Loucy (cell line): ENCODE results near the gene PIGQ.

Experiments
- H2AFZ ChIP-seq: fragments of 200-600 bp; sonication (generic); 2 replicates; pipeline ENCODE4 v1.6.0; 2016; ENCODE audit warnings: antibody characterized with exemption, mild to moderate bottlenecking, low read length, moderate library complexity
- H3F3A ChIP-seq: fragments of 200-600 bp; 2 replicates; pipeline ENCODE4 v1.6.0; 2016; ENCODE audit warnings: antibody characterized with exemption, low read depth, mild to moderate bottlenecking
- H3K27me3 ChIP-seq: fragments of 200-600 bp; sonication (generic); 2 replicates; pipeline ENCODE4 v1.6.1; 2014; ENCODE audit warnings: low read length, mild to moderate bottlenecking; ENCODE audit not compliant: insufficient read depth, poor library complexity, severe bottlenecking
- H3K36me3 ChIP-seq: fragments of 200-600 bp; sonication (generic); 2 replicates; pipeline ENCODE4 v1.6.1; 2016; ENCODE audit warnings: low read length; ENCODE audit not compliant: insufficient read depth
- H3K4me1 ChIP-seq: fragments of 200-600 bp; sonication (generic); 2 replicates; pipeline ENCODE4 v1.5.1; 2014; ENCODE audit warnings: low read length, mild to moderate bottlenecking; ENCODE audit not compliant: insufficient read depth, poor library complexity, severe bottlenecking
- H3K4me2 ChIP-seq: fragments of 200-600 bp; sonication (generic); 2 replicates; pipeline ENCODE4 v1.6.0; 2014; ENCODE audit warnings: antibody characterized with exemption, low read length, low read depth, mild to moderate bottlenecking; ENCODE audit not compliant: poor library complexity, severe bottlenecking
- H3K4me3 ChIP-seq: fragments of 200-600 bp; sonication (generic); 2 replicates; pipeline ENCODE4 v1.5.1; 2014; ENCODE audit warnings: low read length, mild to moderate bottlenecking, mixed read lengths; ENCODE audit not compliant: poor library complexity, severe bottlenecking
- H3K79me2 ChIP-seq: fragments of 200-600 bp; sonication (generic); 2 replicates; pipeline ENCODE4 v1.6.1; 2014; ENCODE audit warnings: low read length; ENCODE audit not compliant: insufficient read depth
- H3K9ac ChIP-seq: fragments of 200-600 bp; sonication (generic); 2 replicates; pipeline ENCODE4 v1.6.0; 2014; ENCODE audit warnings: mild to moderate bottlenecking, low read depth, low read length, moderate library complexity; ENCODE audit not compliant: poor library complexity, severe bottlenecking
- H3K9me2 ChIP-seq: fragments of 200-600 bp; sonication (generic); replicated peaks from 2 replicates; pipeline ENCODE4 v1.6.1; 2016; ENCODE audit warnings: low read depth, low read length, mixed read lengths
- H3K9me3 ChIP-seq: fragments of 200-600 bp; sonication (generic); 2 replicates; pipeline ENCODE4 v1.6.1; 2014; ENCODE audit warnings: mild to moderate bottlenecking, antibody characterized with exemption, low read length, low read depth; ENCODE audit not compliant: insufficient read depth
- H4K20me1 ChIP-seq: fragments of 200-600 bp; sonication (generic); 2 replicates; pipeline ENCODE4 v1.6.0; 2014; ENCODE audit warnings: antibody characterized with exemption, low read length, mild to moderate bottlenecking; ENCODE audit not compliant: insufficient read depth, poor library complexity, severe bottlenecking
- EZH2phosphoT487 ChIP-seq: fragments of 200-600 bp; IDR thresholded peaks from 2 replicates; pipeline ENCODE4 v1.6.1; 2018; ENCODE audit warnings: antibody characterized with exemption, mild to moderate bottlenecking, moderate library complexity, borderline replicate concordance
- TF ChIP-seq, protein P1 (sequence below): fragments of 200-600 bp; sonication (generic); conservative IDR thresholded peaks from 2 replicates; pipeline ENCODE4 v1.5.1; 2014; ENCODE audit warnings: mild to moderate bottlenecking, antibody characterized with exemption, low read length

PIGQ gene

DNA sequence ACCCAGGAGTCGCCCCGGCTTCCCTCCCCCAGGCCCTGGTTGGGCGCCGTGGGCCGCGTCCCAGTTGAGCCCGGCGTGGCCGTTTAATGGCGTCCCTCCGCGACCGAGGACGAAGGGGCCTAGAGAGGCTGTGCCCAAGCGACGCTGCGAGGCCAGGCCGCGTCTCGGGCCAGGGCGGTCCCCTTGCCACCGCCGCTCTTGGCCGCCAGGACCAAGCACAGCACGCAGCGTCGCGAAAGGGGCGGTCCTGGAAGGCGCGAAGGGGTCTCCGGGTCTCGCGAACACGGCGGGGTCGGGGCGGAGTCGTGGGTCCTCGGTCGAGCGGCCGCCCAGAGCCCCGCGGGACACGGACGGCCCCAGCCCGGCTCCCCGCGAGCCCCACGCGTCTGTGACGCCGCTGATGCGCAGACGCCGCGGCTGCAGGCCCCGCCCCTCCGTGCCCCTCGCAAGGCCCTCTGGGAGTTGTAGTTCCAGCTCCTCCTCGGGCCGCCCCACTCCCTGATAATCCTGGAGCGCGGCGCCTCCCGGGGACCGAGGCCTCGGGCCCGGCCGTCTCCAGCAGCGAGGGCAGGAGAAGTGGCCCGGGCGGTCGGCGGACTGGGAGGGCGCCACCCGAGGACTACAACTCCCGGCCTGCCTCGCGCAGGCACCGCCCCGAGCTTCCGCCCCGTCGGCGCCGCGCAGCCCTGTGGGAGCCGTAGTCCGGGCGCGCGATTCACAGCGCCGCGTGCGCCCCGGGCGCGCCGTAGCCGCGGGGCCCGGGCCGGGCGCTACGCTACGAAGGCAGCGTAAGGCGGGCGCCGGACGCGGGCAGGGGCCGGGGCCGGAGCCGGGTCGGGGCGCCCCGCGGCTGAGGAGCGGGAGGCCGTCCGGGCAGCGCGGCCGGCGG is 42.5 kb upstream of the PIGQ start, which contains the start of gene CAPN15:
Gene CAPN15 (plus strand): TSS at position 698 of the 889 bp plus-strand sequence. CDS start 19,127 bp downstream, outside the sequence.
- H3K79me2 ChIP-seq: peaks cover 45% of the 10 kb centered on the region
- peak within 1 kb of the TSS; percentile 19; the same call in 1 of the 2 replicates for H2AFZ ChIP-seq
- H3K4me3 ChIP-seq: peak within 1 kb of the TSS; percentile 82
- no peaks in the 10 kb centered on the region for H3K9me2 ChIP-seq
- H3K9me3 ChIP-seq: no peaks in the 10 kb centered on the region
- no peaks in the 10 kb centered on the region for H3K36me3 ChIP-seq
- TF ChIP-seq, protein P1, sequence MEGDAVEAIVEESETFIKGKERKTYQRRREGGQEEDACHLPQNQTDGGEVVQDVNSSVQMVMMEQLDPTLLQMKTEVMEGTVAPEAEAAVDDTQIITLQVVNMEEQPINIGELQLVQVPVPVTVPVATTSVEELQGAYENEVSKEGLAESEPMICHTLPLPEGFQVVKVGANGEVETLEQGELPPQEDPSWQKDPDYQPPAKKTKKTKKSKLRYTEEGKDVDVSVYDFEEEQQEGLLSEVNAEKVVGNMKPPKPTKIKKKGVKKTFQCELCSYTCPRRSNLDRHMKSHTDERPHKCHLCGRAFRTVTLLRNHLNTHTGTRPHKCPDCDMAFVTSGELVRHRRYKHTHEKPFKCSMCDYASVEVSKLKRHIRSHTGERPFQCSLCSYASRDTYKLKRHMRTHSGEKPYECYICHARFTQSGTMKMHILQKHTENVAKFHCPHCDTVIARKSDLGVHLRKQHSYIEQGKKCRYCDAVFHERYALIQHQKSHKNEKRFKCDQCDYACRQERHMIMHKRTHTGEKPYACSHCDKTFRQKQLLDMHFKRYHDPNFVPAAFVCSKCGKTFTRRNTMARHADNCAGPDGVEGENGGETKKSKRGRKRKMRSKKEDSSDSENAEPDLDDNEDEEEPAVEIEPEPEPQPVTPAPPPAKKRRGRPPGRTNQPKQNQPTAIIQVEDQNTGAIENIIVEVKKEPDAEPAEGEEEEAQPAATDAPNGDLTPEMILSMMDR: no peak
- no peak for TF ChIP-seq EZH2phosphoT487
- peak within 1 kb of the TSS; percentile 82 for H3K4me2 ChIP-seq
- H3K27me3 ChIP-seq: no peaks in the 10 kb centered on the region
- no peaks in the 10 kb centered on the region for H3F3A ChIP-seq
- peaks cover 9% of the 10 kb centered on the region for H4K20me1 ChIP-seq
- peaks cover 8% of the 10 kb centered on the region for H3K4me1 ChIP-seq
- H3K9ac ChIP-seq: peak within 1 kb of the TSS; percentile 85

DNA sequence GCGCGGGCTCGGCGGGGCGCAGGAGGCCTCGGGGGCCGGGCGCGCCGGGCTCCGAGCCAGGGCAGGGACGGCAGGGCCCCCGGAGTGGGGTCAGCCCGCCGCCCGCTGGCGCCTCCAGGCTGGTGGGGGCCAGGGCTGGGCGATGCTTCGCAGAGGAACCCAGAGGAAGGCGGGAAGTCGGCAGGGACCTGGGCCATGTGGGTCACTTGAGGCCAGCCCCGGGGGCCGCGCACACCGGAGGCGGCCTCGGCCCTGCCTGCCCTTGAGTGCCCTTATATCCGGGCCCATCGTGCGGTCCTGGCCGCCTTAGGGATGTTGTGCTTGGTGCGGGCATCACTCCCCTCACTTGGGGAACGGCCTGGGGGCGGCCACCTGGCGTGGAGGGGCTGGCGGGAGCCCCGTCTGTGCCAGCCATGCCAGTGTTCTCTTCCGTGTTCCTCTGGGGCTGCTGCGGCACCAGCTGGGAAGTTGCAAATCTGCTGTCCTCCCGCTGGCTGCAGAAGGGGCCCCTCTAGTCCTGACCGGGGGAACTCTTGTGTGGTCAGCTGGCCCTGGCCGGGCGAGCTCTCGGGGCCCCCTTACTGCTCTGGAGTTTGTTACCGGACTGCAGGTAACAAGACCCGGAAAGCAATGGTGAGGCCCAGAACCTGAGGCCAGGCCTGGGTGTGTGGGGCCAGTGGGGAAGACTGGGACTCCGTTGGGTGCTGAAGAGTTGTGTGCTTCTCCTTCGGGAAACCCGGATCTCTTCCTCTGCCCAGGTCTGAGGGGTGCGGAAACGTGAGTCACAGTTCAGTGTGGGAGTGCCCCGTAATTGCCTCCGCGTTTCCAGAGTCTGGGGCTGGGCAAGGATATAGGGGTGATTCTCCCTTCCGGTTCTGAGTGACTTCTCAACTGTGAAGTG is 41.4 kb upstream of the PIGQ start:
- no peaks in the 10 kb centered on the region for H3K9me3 ChIP-seq
- peaks cover 8% of the 10 kb centered on the region for H3K4me1 ChIP-seq
- TF ChIP-seq EZH2phosphoT487: no peak
- TF ChIP-seq, protein P1: no peak
- peaks cover 45% of the 10 kb centered on the region for H3K79me2 ChIP-seq
- H3F3A ChIP-seq: no peaks in the 10 kb centered on the region
- no peaks in the 10 kb centered on the region for H3K9me2 ChIP-seq
- H3K9ac ChIP-seq: peak overlapping the region; percentile 84
- H4K20me1 ChIP-seq: peaks cover 9% of the 10 kb centered on the region
- peak overlapping the region; percentile 72 for H3K4me2 ChIP-seq
- H3K36me3 ChIP-seq: no peaks in the 10 kb centered on the region
- no peak overlapping the region for H2AFZ ChIP-seq
- H3K4me3 ChIP-seq: peak overlapping the region; percentile 79
- no peaks in the 10 kb centered on the region for H3K27me3 ChIP-seq

DNA sequence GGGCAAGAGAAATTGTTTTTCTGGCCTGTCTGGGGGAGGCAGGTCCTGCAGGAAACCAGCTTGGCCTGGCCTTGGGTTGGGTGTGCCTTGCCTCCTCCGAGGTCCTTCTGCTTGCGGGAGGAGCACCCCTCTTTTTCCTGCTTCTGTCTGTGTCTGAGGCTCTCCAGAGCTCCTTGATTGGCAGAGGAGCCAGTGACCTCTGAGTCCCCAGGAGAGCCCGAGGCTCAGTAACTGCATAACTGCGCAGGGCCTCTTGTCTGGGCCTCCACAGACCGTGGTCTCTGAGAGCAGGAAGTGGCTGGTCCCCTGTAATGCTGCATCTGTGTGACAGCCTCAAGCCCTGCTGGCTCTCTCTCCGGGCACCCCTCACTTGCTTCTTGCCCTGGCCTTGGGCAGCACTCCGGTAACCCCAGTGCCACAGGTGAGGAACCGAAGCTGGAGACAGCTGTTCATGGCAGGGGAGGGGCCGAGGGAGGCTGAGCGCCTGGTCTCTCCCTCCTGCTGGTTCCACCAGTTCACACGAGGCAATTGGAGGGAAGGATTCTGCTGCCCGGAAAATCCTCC is 40.7 kb upstream of the PIGQ start:
- no peaks in the 10 kb centered on the region for H3K36me3 ChIP-seq
- peaks cover 48% of the 10 kb centered on the region for H3K79me2 ChIP-seq
- H4K20me1 ChIP-seq: peaks cover 13% of the 10 kb centered on the region
- H3K4me1 ChIP-seq: peaks cover 8% of the 10 kb centered on the region
- H3K9me2 ChIP-seq: no peaks in the 10 kb centered on the region
- no peak for TF ChIP-seq EZH2phosphoT487
- TF ChIP-seq, protein P1: no peak
- peak overlapping the region; percentile 84 for H3K9ac ChIP-seq
- peak overlapping the region; percentile 79 for H3K4me3 ChIP-seq
- H3F3A ChIP-seq: no peaks in the 10 kb centered on the region
- H3K9me3 ChIP-seq: no peaks in the 10 kb centered on the region
- H3K4me2 ChIP-seq: peak overlapping the region; percentile 72
- no peak overlapping the region for H2AFZ ChIP-seq
- H3K27me3 ChIP-seq: no peaks in the 10 kb centered on the region
